ENCODE data around the gene RHPN2. TPM values are rescaled to one million over a fixed set of nuclear protein-coding genes. Genes with fewer than 3 reads are reported as not detected.

RHPN2 gene
- total RNA-seq, 2 donors from 2014 or later: 11.2 to 54.4 TPM

- no peaks in the 10 kb centered on the region for H3K9me3 ChIP-seq
- intact Hi-C loops (cut with DNase I): no loop called here
- DNase-seq: no peak
- H3K4me3 ChIP-seq: no peak overlapping the region
- H3K4me1 ChIP-seq: peaks cover 5% of the 10 kb centered on the region
- no peak for ATAC-seq
- no peaks in the 10 kb centered on the region for H3K27me3 ChIP-seq
- H3K27ac ChIP-seq: no peak overlapping the region
- whole genome bisulfite sequencing, 2 donors: 52 to 67% methylated on average over 1 of the region's 1 CpG
- peaks cover 0 to 12% of the 10 kb centered on the region in 2 donors for H3K36me3 ChIP-seq (replicated peaks in 1 of 2; ENCODE audit: insufficient read depth in 1 of 2, low read depth in 2 of 2)
- TF ChIP-seq CTCF (IDR thresholded peaks at IDR 0.05) (no peak), POLR2A (IDR thresholded peaks at IDR 0.05) (no peak)
Measured at GRCh38 chr19:33086955-33087354, 22.3 kb upstream of the RHPN2 start.

GRCh38 chr19:33085570-33086128 lies 21.0 kb upstream of the RHPN2 start:
- Histone ChIP-seq H3K36me3 (replicated peaks in 1 of 2; ENCODE audit: insufficient read depth in 1 of 2, low read depth in 2 of 2) (peaks cover 0 to 9% of the 10 kb centered on the region in 2 donors), H3K4me3 (no peak overlapping the region), H3K27ac (no peak overlapping the region), H3K4me1 (peaks cover 10% of the 10 kb centered on the region), H3K27me3 (no peaks in the 10 kb centered on the region), H3K9me3 (no peaks in the 10 kb centered on the region)
- ATAC-seq (no peak), DNase-seq (no peak)
- intact Hi-C loops (cut with DNase I): no loop called here
- WGBS, 2 donors: 85 to 100% methylated on average over 1 to 3 of the region's 3 CpGs
- TF ChIP-seq POLR2A (IDR thresholded peaks at IDR 0.05): no peak
- no peak for TF ChIP-seq CTCF (IDR thresholded peaks at IDR 0.05)

- intact Hi-C loops (cut with DNase I): no loop called here
- TF ChIP-seq CTCF (IDR thresholded peaks at IDR 0.05): peak in 1 of 7 experiments; percentile 9
- TF ChIP-seq POLR2A (IDR thresholded peaks at IDR 0.05): peak in 2 of 3 donors; percentile 61
- WGBS, 2 donors: 0 to 1% methylated on average over 42 to 61 of the region's 62 CpGs
Measured at GRCh38 chr19:33080761-33081681, 16.3 kb upstream of the RHPN2 start, which contains the start of gene GPATCH1. TSS of gene GPATCH1 (plus strand) at chr19:33081181. CDS start at chr19:33081194, 13 bp downstream.

GRCh38 chr19:33075519-33075918 lies 10.8 kb upstream of the RHPN2 start:
- Histone ChIP-seq H3K27me3 (no peaks in the 10 kb centered on the region), H3K36me3 (replicated peaks in 1 of 2; ENCODE audit: insufficient read depth in 1 of 2, low read depth in 2 of 2) (no peaks in the 10 kb centered on the region), H3K9me3 (no peaks in the 10 kb centered on the region), H3K4me1 (no peaks in the 10 kb centered on the region), H3K27ac (no peak overlapping the region), H3K4me3 (no peak overlapping the region)
- intact Hi-C loops (cut with DNase I): no loop called here
- ATAC-seq: no peak
- TF ChIP-seq CTCF (IDR thresholded peaks at IDR 0.05): no peak
- TF ChIP-seq POLR2A (IDR thresholded peaks at IDR 0.05): no peak
- WGBS, 2 donors: 79 to 91% methylated on average over 2 of the region's 2 CpGs
- DNase-seq: no peak

More at GRCh38 chr19:33080761-33081681, 16.3 kb upstream of the RHPN2 start, which contains the start of gene GPATCH1:
- DNase-seq (peak; percentile 83 to 93 (median 84)), ATAC-seq (peak; percentile 86)
- Histone ChIP-seq H3K9me3 (no peaks in the 10 kb centered on the region), H3K4me3 (peak within 1 kb of the TSS; percentile 64 to 92), H3K36me3 (replicated peaks in 1 of 2; ENCODE audit: insufficient read depth in 1 of 2, low read depth in 2 of 2) (no peaks in the 10 kb centered on the region), H3K4me1 (peaks cover 10% of the 10 kb centered on the region), H3K27me3 (no peaks in the 10 kb centered on the region), H3K27ac (peak within 1 kb of the TSS; percentile 34 to 66 (median 56))
